Measurements from ENCODE around the gene PPFIA2.

The PPFIA2 gene

DNA sequence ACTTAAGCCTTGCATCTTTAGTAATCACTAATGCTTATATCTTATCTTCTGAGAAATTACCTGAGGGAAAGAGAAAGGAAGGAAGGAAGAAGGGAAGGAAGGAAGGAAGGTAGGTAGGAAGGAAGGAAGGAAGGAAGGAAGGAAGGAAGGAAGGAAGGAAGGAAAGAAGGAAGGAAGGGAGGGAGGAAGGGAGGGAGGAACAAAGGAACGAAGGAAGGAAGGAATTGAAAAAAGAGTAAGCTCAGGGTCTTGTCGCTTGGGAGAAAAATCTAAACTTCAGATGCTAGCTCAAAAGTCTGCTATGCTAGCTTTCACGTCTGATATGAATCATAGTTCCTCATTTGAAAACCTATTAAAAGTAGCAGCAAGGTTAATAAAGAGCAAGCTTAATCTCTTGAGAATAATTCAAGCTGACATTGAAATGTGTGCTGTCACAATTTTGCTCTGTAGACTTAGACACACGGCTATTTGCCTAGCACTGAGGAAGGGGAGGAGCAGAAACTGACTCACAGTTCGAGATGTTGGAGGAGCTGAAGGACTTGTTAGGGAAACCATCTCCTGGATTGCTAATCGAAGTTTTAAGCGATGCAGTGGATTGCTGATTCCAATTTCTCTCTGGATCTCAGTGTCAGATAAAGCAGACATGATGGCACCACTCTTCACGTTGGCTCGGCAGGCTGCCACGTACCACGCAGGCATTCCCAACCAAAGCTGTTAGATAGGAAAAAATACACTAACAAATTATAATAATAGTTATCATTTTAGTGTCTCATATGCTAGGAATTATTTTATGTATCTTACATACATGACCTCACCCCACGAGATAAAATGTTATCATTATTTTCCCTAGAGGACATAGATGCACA is 464.6 kb downstream of the PPFIA2 start:
- FAIRE-seq (no peak), DNase-seq (ENCODE audit: insufficient read length, low spot score) (no peak)

DNA sequence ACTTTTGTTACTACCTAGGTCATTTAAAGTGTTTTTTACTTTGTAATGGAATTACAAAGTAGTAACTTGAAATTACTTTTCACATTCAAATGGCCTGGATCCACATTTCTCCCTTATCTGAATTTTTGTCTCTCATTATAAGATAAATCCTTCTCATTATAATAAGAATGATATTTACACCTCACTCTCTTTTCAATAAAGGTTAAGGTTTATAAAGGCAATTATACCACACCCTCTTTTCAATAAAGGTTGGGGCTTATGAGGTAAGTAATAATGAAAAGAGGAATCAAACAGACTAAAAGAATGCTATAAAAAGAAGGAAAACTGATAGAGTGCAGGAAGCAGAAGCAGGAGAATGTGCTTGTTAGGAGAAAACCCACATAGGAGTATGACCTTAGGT is 470.5 kb downstream of the PPFIA2 start:
- DNase-seq (ENCODE audit: insufficient read length, low spot score), result no peak

DNA sequence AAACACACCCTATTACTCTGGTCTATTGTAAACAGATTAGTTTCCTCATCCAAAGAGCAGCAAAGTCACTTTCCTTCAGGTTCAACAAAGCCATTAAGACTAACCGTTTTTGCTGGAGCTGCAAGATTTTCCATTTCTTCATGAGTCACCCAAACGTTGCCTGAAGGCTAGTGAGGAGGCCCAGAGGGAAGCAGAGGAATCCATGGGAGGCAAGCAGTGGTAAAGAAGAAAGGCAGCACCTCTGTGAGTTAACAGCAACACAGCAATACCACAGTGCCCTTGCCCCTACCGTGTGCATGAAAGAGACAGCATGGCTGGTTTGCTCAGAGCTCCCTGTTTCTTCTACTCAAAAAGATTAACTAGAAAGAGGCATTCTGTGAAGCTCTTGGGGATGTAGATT is 475.0 kb downstream of the PPFIA2 start:
- FAIRE-seq (no peak), DNase-seq (ENCODE audit: insufficient read length, low spot score) (no peak)

More for the DNA sequence above, 470.5 kb downstream of the PPFIA2 start:
- FAIRE-seq, result no peak

DNA sequence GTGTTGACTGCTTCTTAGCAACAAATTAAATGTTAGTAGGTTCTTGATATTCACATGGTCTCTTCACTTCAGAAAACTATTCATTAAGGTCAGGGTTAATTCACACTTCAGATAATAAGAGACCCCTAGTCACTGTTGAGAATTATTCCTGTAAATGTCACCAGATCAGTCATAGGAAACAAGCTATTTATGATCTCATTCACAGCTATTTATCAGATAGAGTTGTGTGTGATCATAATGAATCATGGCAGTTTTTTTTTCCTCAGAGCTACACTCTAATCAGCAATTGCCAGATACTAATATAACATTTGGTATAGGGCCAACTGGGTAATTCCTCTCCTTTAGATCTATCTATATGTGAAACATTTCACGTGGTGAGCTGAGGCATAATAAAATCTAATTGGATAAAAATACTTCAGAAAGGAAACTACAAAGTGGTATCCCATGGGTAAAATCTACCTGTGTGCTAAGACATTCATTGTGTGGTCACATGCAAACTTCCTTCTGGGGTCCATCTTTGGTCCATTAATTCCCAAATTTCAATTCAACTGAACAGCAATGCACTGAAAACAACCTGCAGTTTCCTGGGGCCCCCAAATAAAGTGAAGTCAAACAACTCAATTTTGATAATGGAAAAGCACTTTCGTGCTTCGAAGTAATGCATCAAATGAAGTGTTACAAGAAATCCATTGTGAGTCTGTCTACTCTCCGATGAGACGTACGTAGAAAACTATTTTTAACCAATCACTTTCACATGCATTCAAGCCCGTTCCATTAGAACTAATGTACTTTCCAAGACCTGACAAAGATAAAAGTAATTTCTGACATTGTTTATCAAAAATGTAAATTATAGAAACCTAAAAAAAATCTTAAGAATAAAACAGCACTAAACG is 484.3 kb downstream of the PPFIA2 start:
- DNase-seq (ENCODE audit: insufficient read length, low spot score), result no peak
- no peak for FAIRE-seq

DNA sequence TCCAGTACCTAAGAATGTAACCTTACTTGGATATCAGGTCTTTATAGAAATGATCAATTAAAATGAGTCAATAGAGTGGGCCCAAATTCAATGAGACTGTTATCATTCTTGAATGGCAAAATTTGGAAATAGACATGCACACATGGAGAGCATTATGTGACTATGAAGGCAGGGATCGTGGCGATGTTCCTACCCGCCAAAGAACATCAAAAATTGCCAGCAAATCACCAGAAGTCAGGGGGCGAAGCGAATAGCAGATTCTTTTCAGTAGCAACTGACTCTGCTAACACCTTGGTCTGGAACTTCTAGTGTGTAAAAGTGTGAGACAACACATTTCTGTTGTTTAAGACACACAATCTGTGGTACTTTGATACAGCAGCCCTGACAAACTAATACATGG is 488.8 kb downstream of the PPFIA2 start:
- DNase-seq (ENCODE audit: insufficient read length, low spot score) (no peak), FAIRE-seq (no peak)

DNA sequence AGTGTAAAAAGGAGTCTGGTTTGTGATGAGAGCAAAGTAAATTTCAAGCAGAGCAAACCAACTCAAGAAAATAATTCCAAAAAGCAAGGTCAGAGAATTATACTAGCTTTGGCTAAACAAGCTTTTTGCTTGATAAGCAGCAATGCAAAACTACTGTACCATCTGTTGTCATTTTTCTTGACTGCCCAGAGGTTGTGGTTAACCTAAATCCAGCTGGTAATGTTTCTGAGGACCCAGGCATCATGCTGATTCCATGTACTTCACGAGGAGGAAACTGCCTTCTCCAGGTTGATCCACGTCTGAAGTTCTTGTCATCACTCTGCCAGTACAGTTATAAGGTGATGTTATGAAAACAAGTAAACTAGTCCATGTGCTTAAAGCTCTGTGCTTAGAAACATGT is 496.1 kb downstream of the PPFIA2 start:
- FAIRE-seq, result no peak
- no peak for DNase-seq (ENCODE audit: insufficient read length, low spot score)

DNA sequence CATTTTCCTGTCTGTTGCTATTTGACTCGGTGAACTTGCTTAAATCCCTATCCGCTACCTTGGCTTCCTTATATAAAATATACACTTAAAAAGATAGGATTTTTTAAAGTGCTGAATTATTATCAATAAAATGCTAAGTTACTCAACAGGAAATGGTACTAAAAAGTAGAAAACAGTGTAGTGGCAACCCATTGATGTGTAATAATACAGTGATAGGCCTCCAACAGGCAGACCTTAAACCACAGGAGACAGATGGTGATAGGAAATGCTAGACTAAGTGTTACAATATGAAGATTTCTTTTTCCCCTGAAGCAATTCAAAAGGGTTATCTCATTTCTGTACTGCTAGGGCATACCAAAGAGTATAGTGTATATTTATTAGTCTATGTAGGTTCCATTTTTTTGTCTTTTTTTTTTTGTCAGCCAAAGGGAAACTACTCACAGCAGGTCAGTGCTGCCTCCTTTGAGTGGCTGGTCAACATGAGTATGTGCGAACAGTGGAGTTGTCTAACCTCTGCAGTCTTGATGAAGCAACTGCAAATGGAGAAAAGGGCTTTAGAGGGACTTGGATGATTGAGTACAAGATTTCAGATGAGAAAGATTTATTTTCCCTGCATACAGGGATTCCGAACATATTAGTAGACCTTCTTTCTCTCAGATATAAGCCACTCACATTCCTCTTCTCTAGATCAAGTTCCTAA is 497.5 kb downstream of the PPFIA2 start:
- DNase-seq (ENCODE audit: insufficient read length, low spot score), result no peak
- no peak for FAIRE-seq

DNA sequence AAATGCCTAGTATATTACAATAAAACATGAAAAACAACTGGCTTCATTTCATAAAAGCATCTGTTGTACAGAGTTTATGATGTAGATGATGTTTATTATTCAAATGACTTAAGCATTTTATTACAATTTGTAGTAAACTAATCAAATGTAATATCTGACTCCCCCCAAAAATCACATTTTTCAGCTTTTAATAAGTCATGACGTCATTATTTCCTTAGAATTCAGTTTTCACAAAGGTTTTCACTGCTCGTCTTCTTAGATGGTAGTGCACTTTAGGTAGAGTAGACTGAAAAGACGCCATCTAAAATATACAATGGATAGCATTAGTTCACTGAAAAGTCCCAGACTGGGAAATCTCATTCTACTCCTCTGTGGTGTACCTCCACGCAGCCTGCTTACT is 499.8 kb downstream of the PPFIA2 start:
- no peak for DNase-seq (ENCODE audit: insufficient read length, low spot score)
- FAIRE-seq, result no peak

DNA sequence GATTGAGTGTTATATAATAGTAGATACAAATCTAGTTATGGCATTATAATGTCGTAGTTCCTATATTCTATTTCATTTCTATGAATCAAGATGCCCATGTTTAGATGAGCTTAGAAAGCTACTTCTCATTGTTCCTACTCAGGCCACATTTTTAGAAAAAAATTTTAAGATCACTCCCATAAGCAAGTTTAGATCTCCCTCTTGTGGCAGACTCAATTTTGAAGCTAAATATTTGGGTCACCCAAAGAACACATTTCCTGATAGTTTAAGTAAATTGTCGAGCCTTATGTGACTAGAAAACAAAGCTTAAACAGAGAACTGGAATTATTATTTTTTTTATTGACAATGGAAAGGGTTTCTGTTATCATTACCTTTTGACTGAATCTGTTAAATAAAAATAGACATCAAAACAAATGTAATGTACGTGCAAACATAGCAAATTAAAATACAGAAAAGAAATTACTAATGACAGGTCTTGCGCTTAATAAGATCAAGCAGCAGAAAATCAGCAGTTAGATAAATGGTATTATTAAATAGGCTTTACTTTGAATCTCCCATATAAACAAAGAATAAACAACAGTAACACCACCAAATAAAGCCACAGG is 501.1 kb downstream of the PPFIA2 start:
- FAIRE-seq, result no peak
- DNase-seq (ENCODE audit: insufficient read length, low spot score), result peak; percentile 7

DNA sequence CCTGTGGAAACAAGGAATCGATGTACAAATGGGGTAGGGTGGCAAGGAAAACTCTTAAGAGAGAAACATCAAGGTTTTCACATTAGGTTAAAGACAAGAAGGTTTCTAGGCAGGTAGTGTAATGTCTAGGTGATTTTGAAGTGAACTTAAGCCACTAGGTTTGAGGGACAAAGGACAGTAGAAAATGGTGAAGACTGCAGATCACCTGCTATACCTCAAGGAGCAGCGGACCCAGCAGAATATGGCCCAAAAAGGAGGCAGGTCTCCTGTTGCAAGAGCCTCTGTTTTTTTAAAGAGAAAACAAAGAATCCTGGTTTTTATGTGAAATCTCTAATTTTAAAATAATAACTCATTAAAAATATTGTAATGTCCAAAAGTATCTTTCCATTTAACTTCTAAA is 503.2 kb downstream of the PPFIA2 start:
- FAIRE-seq (no peak), DNase-seq (ENCODE audit: insufficient read length, low spot score) (no peak)

DNA sequence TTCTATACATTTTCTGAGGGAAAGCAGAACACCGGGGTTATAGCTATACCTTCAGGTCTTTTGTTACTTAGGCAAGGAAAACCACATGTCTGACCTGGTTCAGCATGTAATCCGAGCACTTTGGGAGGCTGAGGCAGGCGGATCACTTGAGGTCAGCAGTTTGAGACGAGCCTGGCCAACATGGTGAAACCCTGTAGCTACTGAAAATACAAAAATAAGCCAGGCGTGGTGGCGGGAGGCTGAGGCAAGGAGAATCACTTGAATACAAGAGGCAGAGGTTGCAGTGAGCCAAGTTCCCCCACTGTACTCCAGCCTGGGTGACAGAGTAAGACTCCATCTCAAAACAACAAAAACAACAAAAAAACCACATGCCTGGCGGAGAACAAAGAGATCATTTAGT is 503.7 kb downstream of the PPFIA2 start:
- FAIRE-seq (no peak), DNase-seq (ENCODE audit: insufficient read length, low spot score) (no peak)

DNA sequence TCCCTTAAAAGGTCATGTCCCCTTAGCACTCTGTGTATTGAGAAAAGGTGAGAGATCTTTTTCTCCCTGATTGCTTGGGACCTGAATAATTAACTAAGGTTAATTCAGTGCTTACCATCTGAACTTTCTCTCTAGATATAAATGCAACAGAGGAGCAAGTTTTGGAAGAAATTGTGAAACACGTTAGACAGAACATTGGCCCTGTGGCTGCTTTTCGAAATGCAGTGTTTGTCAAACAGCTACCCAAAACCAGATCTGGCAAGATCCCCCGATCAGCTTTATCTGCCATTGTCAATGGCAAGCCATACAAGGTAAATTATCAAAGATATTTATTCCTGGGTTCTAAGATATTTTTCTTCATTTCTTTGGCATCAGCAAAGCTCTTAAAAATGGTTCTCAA is 505.8 kb downstream of the PPFIA2 start:
- DNase-seq (ENCODE audit: insufficient read length, low spot score), result no peak
- no peak for FAIRE-seq

DNA sequence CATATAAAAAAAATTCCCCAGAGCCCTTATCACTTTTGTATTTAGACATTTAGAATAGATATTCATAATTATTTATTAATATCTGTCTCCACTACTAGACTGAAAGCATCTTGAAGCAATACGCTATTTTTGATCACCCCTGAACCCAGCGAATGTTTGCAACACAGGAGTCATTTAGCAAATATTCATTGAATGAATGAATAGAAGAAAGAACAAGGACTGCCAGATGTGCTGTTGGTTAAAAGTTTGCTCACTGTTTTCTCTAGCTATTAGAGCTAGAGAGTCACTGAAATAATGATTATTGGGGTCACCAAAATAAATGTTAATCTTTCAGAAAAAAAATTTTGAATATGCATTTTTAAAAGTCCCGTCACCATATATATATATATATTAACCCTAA is 506.9 kb downstream of the PPFIA2 start:
- FAIRE-seq (no peak), DNase-seq (ENCODE audit: insufficient read length, low spot score) (no peak)

DNA sequence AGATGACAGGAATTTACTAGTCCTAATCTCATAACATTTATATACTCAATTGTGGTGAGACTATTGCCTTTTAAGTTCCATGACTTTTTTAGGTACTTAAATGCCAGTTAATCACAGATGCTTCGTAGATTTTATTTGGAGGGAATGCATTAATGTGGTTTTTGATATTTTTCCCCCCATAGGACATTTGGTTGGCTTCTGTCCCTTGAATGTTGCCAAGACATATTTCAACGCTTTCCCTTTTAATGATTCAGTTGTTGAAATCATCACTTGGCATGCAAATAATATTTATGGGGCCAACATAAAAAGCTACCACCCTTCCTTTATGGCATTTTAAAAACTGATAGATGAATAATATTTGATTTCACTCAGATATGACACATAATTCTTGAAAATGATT is 509.2 kb downstream of the PPFIA2 start:
- no peak for FAIRE-seq
- no peak for DNase-seq (ENCODE audit: insufficient read length, low spot score)

DNA sequence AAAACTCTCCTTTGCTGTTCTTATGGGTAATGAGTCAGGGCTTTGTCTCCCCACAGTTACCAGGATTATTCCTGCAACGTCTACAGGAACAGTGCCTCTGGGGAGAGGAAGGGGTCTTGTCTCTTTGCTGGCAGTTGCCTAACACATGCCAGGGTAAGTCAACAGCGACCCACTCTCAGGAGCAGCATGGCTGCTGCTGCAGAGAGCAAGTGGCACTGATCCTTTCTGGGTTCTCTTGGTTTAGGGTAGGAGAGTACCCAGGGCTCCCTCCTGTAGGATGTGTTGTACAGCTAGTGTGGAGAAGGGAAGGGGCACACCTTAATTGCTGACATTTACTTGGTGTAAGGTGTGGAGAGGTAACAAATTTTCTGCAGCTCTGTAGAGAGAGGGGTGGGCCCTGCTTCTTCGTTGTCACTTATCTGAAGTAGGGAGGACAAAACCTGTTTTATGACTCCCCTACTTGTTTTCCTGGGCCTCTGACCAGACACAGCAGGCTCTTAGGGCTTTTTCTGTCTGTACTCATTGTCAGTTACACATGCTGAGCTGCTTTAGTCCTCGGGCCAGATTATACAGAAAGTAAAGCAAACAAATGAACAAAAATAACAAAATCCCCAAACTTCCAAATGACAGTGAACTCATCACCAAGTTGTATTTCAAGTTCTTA is 513.1 kb downstream of the PPFIA2 start:
- FAIRE-seq (peak; percentile 31), DNase-seq (ENCODE audit: insufficient read length, low spot score) (no peak)

DNA sequence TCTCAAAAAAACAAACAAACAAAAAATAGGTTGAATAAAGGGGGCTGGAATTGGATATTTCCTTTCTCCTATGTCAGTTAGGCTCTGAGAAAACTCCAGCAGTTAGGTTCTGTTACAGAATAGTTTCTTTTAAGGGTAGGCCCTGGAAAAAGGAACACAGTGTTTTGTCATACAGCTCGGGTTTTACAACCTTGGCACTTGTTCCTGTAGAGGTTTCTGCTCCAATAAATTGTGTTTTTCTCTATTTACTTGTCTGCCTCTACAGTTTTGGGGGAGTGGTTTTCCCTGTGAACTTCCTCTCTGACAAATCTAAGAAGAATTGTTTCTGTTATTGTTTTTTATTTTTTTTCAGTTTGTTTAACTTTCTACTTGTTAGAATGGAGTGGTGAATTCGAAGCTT is 513.7 kb downstream of the PPFIA2 start:
- FAIRE-seq (no peak), DNase-seq (ENCODE audit: insufficient read length, low spot score) (no peak)

DNA sequence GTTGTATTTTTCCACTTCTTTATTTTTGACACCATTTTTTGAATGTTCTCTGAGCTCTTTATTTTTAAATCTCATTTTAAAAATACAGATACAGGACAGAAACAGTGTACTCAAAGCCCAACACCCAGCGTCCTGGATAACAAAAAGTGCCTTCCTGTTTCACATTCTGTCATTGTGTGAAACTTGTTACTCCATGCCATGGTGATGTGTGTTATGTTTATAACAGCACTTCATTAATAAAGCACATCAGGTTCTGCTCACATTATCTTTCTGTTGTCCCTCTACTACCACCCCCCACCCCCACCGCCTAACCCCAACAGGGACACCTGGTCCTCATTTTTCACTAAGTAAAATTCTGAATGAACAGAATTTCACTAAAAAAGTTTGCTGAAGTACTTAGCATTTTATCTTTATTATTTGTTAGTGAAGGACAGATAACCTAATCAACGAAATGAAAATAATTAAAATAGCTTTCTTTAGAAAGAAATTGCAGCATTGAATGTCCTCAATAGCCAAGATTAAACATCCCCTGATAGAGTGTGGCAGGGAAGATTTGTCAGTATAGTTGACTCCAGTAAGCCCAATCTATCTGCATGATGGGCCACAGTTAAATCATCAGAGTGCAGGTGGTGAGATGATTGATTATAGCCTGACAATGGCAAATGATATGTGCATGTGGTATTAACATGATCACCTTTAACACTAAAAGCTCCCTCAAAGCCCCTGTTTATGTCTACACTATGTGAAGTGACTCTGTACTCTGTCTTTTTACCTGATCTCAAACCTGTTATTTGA is 527.4 kb downstream of the PPFIA2 start:
- DNase-seq (ENCODE audit: insufficient read length, low spot score), result no peak
- no peak for FAIRE-seq

DNA sequence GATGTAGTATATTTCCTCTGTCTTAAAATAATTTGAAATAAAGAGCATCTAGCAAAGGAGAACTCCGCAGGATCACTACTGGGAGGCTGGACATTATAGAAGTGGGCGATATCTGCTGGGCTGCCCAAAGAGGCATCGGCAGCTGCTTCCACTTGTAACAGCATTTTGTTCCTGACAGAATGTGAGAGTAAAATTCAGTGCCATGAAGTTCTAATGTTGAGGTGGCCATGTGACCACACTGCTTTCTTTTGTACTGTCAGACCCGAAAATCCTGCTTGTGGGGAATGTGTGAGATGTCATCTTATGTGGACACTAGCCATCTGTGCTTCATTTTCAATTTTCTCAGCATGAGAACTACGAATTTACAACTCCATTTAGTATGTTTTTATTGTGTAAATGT is 529.4 kb downstream of the PPFIA2 start:
- DNase-seq (ENCODE audit: insufficient read length, low spot score) (no peak), FAIRE-seq (no peak)

DNA sequence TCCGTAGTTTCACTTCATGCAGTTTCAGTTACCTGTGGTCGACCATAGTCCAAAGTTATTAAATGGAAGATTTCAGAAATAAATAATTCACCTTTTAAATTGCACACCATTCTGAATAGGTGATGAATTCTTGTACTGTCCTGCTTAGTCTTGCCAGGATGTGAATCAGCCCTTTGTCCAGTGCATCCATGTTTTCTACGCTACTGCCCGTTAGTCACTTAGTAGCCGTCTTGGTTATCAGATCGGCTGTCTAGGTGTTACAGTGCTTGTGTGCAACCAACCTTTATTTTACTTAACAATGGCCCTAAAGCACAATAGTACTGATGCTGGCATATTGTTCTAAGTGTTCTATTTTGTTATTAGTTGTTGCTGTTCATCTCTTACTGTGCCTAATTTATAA is 534.5 kb downstream of the PPFIA2 start:
- FAIRE-seq, result no peak
- no peak for DNase-seq (ENCODE audit: insufficient read length, low spot score)

All from HTR-8/SVneo (cell line).